GM19395 (cell line): ENCODE measurements around the gene SHKBP1.
"Not testable (repeated sequence)": the region's sequence is repeated elsewhere in the genome, so short reads cannot be mapped to it uniquely, and the experiment has no call there.

ENCODE experiments used
- ATAC-seq: cut with Tn5 transposase; IDR thresholded peaks from one replicate; pipeline ENCODE4 v1.9.1; 2021; ENCODE audit warnings: mild to moderate bottlenecking, moderate library complexity; ENCODE audit not compliant: unreplicated experiment

Gene SHKBP1

GRCh38 chr19:40576585-40577451, at the start of gene SHKBP1:
TSS of gene SHKBP1 (plus strand) at chr19:40576873. CDS start at chr19:40576900, 27 bp downstream.
- ATAC-seq = peak; percentile 95

GRCh38 chr19:40528078-40528477, 48.6 kb upstream of the SHKBP1 start:
- ATAC-seq = no peak

- no peak for ATAC-seq
Measured at GRCh38 chr19:40528533-40529092, 48.1 kb upstream of the SHKBP1 start.

- ATAC-seq = no peak
Measured at GRCh38 chr19:40529093-40529954, 47.3 kb upstream of the SHKBP1 start.

- ATAC-seq = no peak
Measured at GRCh38 chr19:40530091-40530901, 46.4 kb upstream of the SHKBP1 start.

GRCh38 chr19:40533508-40533907, 43.2 kb upstream of the SHKBP1 start:
- ATAC-seq = no peak

- no peak for ATAC-seq
Measured at GRCh38 chr19:40534148-40534547, 42.5 kb upstream of the SHKBP1 start.

GRCh38 chr19:40539070-40539469, 37.6 kb upstream of the SHKBP1 start:
- no peak for ATAC-seq

- no peak for ATAC-seq
Measured at GRCh38 chr19:40542202-40542859, 34.3 kb upstream of the SHKBP1 start.

- ATAC-seq = no peak
Measured at GRCh38 chr19:40543029-40543597, 33.6 kb upstream of the SHKBP1 start.

- ATAC-seq = not testable (repeated sequence)
Measured at GRCh38 chr19:40546153-40546841, 30.4 kb upstream of the SHKBP1 start.

GRCh38 chr19:40547190-40547589, 29.5 kb upstream of the SHKBP1 start:
- not testable (repeated sequence) for ATAC-seq

- ATAC-seq = no peak
Measured at GRCh38 chr19:40547836-40548235, 28.8 kb upstream of the SHKBP1 start.

- ATAC-seq = no peak
Measured at GRCh38 chr19:40549007-40549708, 27.5 kb upstream of the SHKBP1 start.

- ATAC-seq = no peak
Measured at GRCh38 chr19:40550951-40551350, 25.7 kb upstream of the SHKBP1 start.

- no peak for ATAC-seq
Measured at GRCh38 chr19:40552848-40553247, 23.8 kb upstream of the SHKBP1 start.

- ATAC-seq = no peak
Measured at GRCh38 chr19:40553885-40554857, 22.5 kb upstream of the SHKBP1 start.
